Pulmonary artery endothelial cell (primary cell): Measurements from ENCODE around the gene PARP12. TPM values are rescaled to one million over a fixed set of nuclear protein-coding genes. Genes with fewer than 3 reads are reported as not detected.

ENCODE experiments used
- DNase-seq: peaks from one replicate; pipeline ENCODE4 v3.0.0-alpha.2; 2011; ENCODE audit warnings: low read depth, low spot score
- total RNA-seq: library from RNA; depleted of rRNA; stranded (reverse); fragments of >200 nt; gene quantifications from 2 replicates; pipeline ENCODE4 v1.2.3, GENCODE V29; 2014

PARP12 gene
- total RNA-seq, 1 donor from 2014 or later: 52.8 TPM

- no peak for DNase-seq
Observed at GRCh38 chr7:140035400-140036223, 27.1 kb downstream of the PARP12 start.

GRCh38 chr7:140034421-140034820 lies 28.3 kb downstream of the PARP12 start:
- DNase-seq: no peak

DNA sequence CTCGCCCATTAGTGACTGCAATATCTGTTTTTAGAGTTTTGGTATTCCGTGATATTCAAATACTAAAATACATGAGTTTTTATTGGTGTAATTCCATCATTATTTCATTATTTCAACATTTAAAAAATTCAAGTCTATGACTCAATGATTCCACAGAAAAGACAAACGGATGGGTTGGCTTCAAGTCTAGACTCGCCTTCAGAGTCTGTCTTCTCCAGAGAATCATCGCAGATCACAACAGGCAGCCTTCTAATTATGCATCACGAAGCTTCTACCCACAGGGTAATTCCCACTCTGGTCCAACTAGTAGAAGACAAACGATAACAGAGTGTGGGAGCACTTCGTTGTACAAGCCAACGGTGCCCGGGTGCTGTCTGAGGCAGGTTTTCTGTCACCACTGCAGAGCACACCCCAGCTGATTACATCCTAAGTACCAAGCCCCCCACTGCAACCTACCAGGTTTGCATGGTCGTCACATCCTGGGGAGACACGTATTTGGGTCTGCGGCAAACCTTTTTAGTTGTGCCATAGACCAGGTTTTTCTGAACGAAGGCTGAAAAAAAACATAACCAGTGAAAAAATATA lies 28.9 kb downstream of the PARP12 start:
- DNase-seq: no peak

GRCh38 chr7:140033036-140033435 lies 29.7 kb downstream of the PARP12 start:
- no peak for DNase-seq

GRCh38 chr7:140031364-140031763 lies 31.4 kb downstream of the PARP12 start:
- DNase-seq: no peak

DNA sequence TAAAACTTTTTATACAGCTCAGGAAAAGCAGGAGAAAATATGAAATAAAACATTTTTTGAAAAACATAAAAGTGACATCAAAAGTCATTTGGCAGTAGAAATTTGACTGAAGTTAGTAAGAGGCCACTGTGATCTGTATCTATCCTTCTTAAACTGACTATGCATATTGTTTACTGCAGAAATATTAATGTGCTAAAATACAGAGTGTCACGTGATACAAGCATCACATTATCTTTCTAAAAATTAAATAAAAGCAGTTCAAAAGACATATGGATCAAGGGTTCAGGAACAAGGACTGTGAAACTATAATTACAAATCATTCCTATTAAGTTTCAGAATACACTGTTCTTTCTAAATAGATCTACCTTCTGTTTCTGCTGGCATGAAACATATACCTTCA lies 33.7 kb downstream of the PARP12 start:
- no peak for DNase-seq

GRCh38 chr7:140028311-140028710 lies 34.4 kb downstream of the PARP12 start:
- no peak for DNase-seq

DNA sequence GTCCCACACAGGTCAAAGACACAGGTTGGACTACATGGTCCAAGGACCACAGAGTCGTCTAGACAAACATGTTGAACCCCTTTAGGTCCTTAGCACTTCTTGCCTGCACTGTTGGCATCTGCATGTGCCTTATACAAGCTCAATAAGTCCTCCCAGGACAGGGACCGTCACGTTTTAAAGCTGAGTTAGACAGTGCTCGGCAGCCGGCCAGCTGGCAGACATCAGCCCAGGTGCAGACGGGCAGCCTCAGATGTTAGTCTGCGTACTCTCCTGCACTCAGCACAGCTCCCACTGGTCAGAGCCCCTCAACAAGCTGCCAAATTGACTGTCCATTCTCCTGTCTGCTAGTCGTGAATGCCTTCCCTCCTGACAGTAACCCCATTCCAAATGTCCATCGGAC lies 34.9 kb downstream of the PARP12 start:
- no peak for DNase-seq

DNA sequence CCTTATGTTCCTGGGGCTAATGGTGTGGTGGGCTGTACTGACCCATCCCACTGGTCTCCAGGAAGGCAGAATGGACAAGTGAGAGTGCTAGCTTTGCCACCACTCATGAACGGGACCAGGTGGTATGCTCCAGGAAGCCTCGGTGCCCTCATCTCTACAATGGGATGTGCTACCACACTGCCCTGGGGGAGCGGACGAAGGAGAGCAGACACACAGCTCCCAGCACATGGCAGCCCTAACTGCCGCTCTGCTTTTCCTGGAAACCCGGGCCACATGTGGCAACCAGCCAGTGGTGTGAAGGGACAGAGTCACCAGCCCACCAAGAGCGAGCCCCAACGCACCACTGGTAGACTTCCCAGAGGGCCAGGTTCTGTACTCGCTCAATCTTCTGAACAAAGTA lies 35.8 kb downstream of the PARP12 start:
- no peak for DNase-seq

DNA sequence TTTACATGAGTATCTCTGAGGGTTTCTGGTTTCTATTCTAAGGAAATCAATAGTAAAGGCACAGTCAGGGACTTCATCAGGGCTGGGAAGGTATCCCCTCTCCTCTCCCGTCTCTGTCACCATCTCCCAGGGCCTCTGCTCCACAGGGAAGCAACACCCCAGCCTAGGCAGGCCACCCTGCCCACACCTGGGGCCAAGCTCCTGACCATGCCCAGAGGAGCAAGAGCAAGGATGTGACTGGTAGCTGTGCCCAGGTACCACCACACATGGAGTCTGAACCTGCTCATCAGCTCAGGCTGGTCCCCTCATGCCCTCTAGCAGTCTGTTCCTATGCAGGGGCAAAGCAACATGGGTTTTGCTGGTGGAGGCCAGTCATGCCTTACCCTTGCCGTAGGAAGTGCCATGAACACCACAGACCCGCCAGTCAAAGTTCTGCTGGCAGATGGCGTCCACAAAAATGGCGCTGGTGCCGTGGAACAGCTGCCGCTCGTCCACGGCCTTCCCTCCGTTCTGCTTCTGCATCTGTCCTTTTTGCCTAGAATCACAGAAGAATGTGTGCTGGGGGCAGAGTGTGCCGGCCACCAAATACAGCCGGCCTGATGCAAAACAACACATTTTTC lies 36.8 kb downstream of the PARP12 start:
- no peak for DNase-seq

- no peak for DNase-seq
Observed at GRCh38 chr7:140025241-140025640, 37.5 kb downstream of the PARP12 start.

- DNase-seq: no peak
Observed at GRCh38 chr7:140024585-140024984, 38.2 kb downstream of the PARP12 start.

GRCh38 chr7:140023728-140024127 lies 39.0 kb downstream of the PARP12 start:
- DNase-seq: no peak

DNA sequence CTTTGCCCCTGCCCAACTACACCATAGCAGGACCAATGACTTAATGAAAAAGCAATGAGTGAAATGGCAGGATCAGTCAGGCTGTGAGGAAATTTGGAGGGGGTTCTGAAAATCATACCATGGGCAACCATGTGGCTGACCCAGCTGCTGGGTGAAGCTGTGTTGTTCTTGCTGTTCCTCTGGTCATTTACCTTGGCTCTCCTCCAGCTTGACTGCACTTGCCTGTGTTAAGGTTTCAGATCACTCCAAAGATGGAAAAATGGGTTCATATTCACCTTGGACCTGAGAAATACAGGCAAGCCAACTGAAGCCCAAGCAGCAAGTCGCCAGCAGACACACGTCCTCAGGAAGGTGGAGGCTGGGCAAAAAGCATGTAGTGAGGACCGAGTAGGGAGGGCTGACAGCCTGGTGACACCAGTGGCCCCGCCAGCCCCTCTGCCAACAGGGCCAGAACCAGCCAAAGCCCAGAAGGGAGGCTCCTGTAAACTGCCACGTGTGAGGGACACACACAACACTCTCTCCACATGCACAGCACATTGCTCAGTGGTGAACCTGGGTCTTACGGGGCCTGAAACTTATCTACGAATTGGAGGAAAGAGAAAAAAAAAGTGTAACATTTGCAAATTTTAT lies 40.1 kb downstream of the PARP12 start:
- DNase-seq: no peak

DNA sequence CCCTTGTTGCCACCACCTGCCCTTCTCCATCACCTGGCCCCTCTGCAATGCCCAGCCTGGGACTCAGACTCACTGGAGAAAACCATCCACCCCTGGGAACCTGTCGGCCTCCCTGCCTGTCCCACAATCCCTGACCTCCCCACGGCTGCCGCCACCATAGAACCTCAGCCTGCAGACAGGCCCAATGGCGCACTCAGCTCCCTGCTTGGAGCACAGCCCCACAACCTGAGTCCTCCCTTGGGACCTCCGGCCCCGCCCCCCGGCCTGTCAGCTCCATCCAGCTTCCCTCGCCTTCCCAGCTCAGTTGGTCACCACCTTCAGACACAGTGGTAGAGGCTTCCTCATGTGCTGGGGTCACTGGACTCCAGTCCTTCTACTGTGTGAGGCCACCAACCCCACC lies 41.1 kb downstream of the PARP12 start:
- no peak for DNase-seq

- no peak for DNase-seq
Observed at GRCh38 chr7:140019606-140020005, 43.1 kb downstream of the PARP12 start.

DNA sequence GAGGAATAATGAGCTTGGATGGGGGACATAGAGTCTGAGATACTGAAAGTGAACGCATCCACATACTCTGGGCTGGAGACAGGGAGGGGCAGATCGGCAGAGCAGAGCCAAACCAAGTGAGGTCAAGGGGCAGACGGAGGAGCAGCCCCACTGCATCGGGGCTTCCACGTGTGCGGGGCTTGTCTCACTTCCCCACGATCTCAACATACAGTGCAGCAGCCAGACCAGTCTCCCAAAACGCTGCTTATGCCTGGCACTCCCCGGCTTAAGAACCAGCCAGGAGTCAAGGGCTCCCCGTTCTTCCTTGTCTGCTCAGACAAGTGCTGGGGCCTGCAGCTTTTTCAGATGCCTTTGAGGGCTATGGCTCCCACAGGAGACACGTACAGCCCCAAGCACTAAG lies 43.6 kb downstream of the PARP12 start:
- DNase-seq: no peak

DNA sequence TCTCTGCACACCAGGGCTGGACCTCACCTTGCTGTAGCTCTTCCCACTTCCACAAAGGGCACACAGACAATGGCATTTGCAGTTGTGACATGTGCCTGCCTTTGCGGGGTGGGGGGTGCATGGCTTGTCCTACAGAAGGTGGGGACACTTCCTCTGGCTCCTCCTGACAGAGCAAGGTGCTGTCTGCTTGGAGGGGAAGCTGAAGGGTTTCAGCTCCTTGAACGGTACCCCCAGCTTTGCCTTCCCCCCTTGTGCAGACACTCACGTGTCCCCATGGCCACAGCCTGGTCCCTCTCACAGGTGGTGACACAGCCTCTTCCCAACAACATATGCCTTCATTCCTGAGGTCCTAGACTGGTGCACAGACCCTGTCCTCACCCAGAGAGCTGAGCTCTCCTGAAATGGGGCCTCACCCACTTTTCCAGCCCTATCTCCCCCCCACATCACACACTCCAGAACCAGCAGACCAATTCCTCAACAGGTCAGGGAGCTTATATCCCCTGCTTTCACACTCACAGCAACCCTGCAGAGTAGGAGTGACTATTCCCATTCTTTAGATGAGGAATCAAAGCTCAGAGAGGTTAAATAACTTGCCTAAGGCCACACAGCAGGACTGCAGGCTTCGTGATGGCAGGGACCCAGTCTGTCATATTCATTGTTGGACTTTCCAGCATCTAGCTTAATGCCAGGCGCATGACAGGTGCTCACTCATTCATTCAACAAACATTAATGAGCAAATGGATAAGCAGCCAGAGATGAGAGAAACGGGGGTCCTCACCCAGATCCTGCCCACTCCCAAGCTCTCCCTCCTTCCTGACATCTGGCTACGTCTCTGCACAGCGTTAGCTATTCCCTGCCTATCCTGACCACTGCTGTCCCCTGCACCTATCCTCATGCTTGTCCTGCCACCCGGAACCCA lies 44.4 kb downstream of the PARP12 start:
- no peak for DNase-seq

- DNase-seq: no peak
Observed at GRCh38 chr7:140017543-140017942, 45.2 kb downstream of the PARP12 start.

DNA sequence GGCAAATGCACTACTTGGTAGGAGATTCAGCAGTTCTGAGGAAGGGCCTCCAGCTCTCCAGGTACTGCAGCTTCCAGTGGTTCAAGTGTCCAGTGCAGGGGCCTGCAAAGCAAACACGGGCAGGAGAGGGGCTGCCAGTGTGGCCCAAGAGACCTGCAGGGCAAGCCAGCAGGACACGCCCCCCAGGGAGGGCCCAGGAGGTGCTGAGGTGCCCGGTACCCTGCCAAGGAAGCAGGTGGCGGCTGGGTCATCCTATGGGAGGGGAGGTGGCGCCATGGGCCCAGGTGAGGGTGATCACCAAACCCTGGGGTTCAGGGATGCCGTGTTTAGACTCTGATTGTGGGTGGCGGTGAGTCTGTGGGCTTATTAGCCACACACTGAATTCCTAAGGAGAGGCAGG lies 45.7 kb downstream of the PARP12 start:
- no peak for DNase-seq

GRCh38 chr7:140016540-140016939 lies 46.2 kb downstream of the PARP12 start:
- DNase-seq: no peak
